Endodermal cell (in vitro differentiated cells): ENCODE measurements around the gene TEKTIP1. TPM values are rescaled to one million over a fixed set of nuclear protein-coding genes. Genes with fewer than 3 reads are reported as not detected.
A peak's percentile ranks its signal among the peaks of the same experiment; 100 is the strongest.

Experiments used
- DNase-seq: peaks from one replicate; pipeline ENCODE4 v3.0.0-alpha.2; 2017
- H3K27ac ChIP-seq: 2 replicates; pipeline ENCODE4 v1.5.1; 2013; ENCODE audit warnings: mild to moderate bottlenecking, low read depth, low read length, moderate library complexity
- H3K27me3 ChIP-seq: 2 replicates; pipeline ENCODE4 v1.6.1; 2013; ENCODE audit warnings: mild to moderate bottlenecking, low read length, moderate library complexity; ENCODE audit not compliant: insufficient read depth, control insufficient read depth, poor library complexity, severe bottlenecking
- H3K36me3 ChIP-seq: 2 replicates; pipeline ENCODE4 v1.7.0; 2013; ENCODE audit warnings: mild to moderate bottlenecking, low read length, moderate library complexity; ENCODE audit not compliant: control insufficient read depth, insufficient read depth
- H3K4me1 ChIP-seq: one replicate; pipeline ENCODE4 v1.7.0; 2013; ENCODE audit warnings: low read length; ENCODE audit not compliant: control insufficient read depth, insufficient read depth
- H3K4me3 ChIP-seq: 2 replicates; pipeline ENCODE4 v1.5.1; 2013; ENCODE audit warnings: mild to moderate bottlenecking, low read length, moderate library complexity
- H3K9ac ChIP-seq: 2 replicates; pipeline ENCODE4 v1.6.1; 2013; ENCODE audit warnings: mild to moderate bottlenecking, low read length, moderate library complexity; ENCODE audit not compliant: poor library complexity, severe bottlenecking; ENCODE audit errors: extremely low read depth
- H3K9me3 ChIP-seq: 2 replicates; pipeline ENCODE4 v1.6.1; 2013; ENCODE audit warnings: mild to moderate bottlenecking, low read length, moderate library complexity; ENCODE audit not compliant: control insufficient read depth
- H3K27ac Mint-ChIP-seq: 2 replicates; pipeline ENCODE4 v1.8.0; 2020; ENCODE audit warnings: mixed read lengths
- H3K27me3 Mint-ChIP-seq: 2 replicates; pipeline ENCODE4 v1.8.0; 2021; ENCODE audit warnings: mild to moderate bottlenecking, mixed read lengths; ENCODE audit not compliant: insufficient read depth
- H3K36me3 Mint-ChIP-seq: 2 replicates; pipeline ENCODE4 v1.8.0; 2020; ENCODE audit warnings: low read depth, mixed read lengths
- H3K4me1 Mint-ChIP-seq: 2 replicates; pipeline ENCODE4 v1.8.0; 2020; ENCODE audit warnings: mixed read lengths
- H3K4me3 Mint-ChIP-seq: 2 replicates; pipeline ENCODE4 v1.8.0; 2020; ENCODE audit warnings: mild to moderate bottlenecking, moderate library complexity, mixed read lengths
- H3K9me3 Mint-ChIP-seq: 2 replicates; pipeline ENCODE4 v1.8.0; 2020; ENCODE audit warnings: mild to moderate bottlenecking, mixed read lengths
- CTCF ChIP-seq: fragments of 200-600 bp; sonication (generic); conservative IDR thresholded peaks from 2 replicates; pipeline ENCODE4 v1.5.0; 2021; ENCODE audit warnings: antibody characterized with exemption, mild to moderate bottlenecking
- WGBS, 2 experiments: methylation state at CpG; one replicate each; pipeline versions ENCODE4 v1.1.5 to v1.1.7; 2013; ENCODE audit warnings: missing lambda C conversion rate in 2 of 2, mixed read lengths in 1 of 2; ENCODE audit not compliant: insufficient coverage in 1 of 2, insufficient read length in 1 of 2; 5-methylcytosine and 5-hydroxymethylcytosine counted together
- total RNA-seq, 2 donors: library from RNA; stranded (reverse); fragmentation: NEBNext Ultra II Directional in 1 of 2; extraction: Animal tissue kit (Norgen Biotek cat#: 25700) in 1 of 2; gene quantifications; 2 replicates in 1 of 2; 3 replicates in 1 of 2; pipeline ENCODE4 v1.2.1, GENCODE V29; 2021

The TEKTIP1 gene
- total RNA-seq, 2 donors from 2014 or later: 4.6 to 5.7 TPM

- Histone ChIP-seq H3K36me3 (peaks cover 20% of the 10 kb centered on the region), H3K4me3 (no peak overlapping the region), H3K9ac (no peak overlapping the region), H3K9me3 (no peaks in the 10 kb centered on the region), H3K4me1 (no peaks in the 10 kb centered on the region), H3K27me3 (no peaks in the 10 kb centered on the region), H3K27ac (no peak overlapping the region)
- no peak for DNase-seq
- peak overlapping the region; percentile 58 for H3K27ac Mint-ChIP-seq
- WGBS, 2 experiments: 84 to 92% methylated on average over 11 to 12 of the region's 12 CpGs
- H3K4me1 Mint-ChIP-seq: peaks cover 5% of the 10 kb centered on the region
- no peak for TF ChIP-seq CTCF
- no peak overlapping the region for H3K4me3 Mint-ChIP-seq
- no peaks in the 10 kb centered on the region for H3K9me3 Mint-ChIP-seq
- H3K36me3 Mint-ChIP-seq: peaks cover 4% of the 10 kb centered on the region
- H3K27me3 Mint-ChIP-seq: no peaks in the 10 kb centered on the region
Measured at GRCh38 chr19:3514930-3515329, 24.0 kb upstream of the TEKTIP1 start.

- Histone ChIP-seq H3K4me1 (no peaks in the 10 kb centered on the region), H3K4me3 (no peak overlapping the region), H3K9ac (no peak overlapping the region), H3K27ac (no peak overlapping the region), H3K9me3 (no peaks in the 10 kb centered on the region), H3K27me3 (no peaks in the 10 kb centered on the region), H3K36me3 (peaks cover 14% of the 10 kb centered on the region)
- H3K9me3 Mint-ChIP-seq: no peaks in the 10 kb centered on the region
- H3K27me3 Mint-ChIP-seq: no peaks in the 10 kb centered on the region
- WGBS, 2 experiments: 92% methylated on average over 15 of the region's 15 CpGs
- peak overlapping the region; percentile 30 for H3K27ac Mint-ChIP-seq
- no peak overlapping the region for H3K4me3 Mint-ChIP-seq
- no peak for TF ChIP-seq CTCF
- DNase-seq: no peak
- H3K36me3 Mint-ChIP-seq: peaks cover 4% of the 10 kb centered on the region
- H3K4me1 Mint-ChIP-seq: peaks cover 5% of the 10 kb centered on the region
Measured at GRCh38 chr19:3515891-3516422, 23.0 kb upstream of the TEKTIP1 start.

DNA sequence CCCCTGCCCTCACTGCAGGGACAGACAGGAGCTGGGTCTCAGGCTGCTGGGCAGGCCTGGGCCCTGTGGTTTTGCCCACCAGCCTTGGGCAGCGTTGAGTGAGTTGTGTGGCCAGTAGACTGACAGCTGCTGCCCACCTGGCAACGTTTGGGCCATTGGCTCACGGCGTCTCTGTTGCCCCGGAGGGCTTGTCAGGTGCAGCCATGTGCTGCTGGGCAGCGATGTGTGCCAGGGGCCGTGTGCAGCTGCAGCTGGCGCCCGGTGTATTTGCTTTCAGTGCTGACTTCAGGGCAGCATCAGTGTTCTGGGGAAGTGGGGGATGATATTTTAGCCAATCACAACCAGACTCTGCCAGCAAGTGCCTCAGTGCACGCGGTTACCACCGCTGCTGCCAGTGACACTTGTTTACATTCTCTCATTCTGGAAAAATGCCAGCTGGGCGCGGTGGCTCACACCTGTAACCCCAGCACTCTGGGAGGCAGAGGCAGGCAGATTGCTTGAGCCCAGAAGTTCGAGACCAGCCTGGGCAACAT lies 22.2 kb upstream of the TEKTIP1 start:
- 91 to 94% methylated on average over 8 to 15 of the region's 15 CpGs for WGBS, 2 experiments
- H3K27me3 ChIP-seq: no peaks in the 10 kb centered on the region
- no peak overlapping the region for H3K27ac Mint-ChIP-seq

More for the DNA sequence above, 22.2 kb upstream of the TEKTIP1 start:
- DNase-seq: no peak
- no peaks in the 10 kb centered on the region for H3K9me3 ChIP-seq
- H3K9me3 Mint-ChIP-seq: no peaks in the 10 kb centered on the region
- peaks cover 20% of the 10 kb centered on the region for H3K36me3 ChIP-seq
- no peak overlapping the region for H3K9ac ChIP-seq
- H3K4me1 Mint-ChIP-seq: peaks cover 5% of the 10 kb centered on the region
- H3K4me3 ChIP-seq: no peak overlapping the region
- peaks cover 7% of the 10 kb centered on the region for H3K36me3 Mint-ChIP-seq
- H3K27ac ChIP-seq: no peak overlapping the region
- no peaks in the 10 kb centered on the region for H3K4me1 ChIP-seq
- no peak for TF ChIP-seq CTCF
- H3K4me3 Mint-ChIP-seq: no peak overlapping the region
- no peaks in the 10 kb centered on the region for H3K27me3 Mint-ChIP-seq
